A204.1 (cell line): ENCODE results near the gene TMC6.
"Not testable (repeated sequence)": the region's sequence is repeated elsewhere in the genome, so short reads cannot be mapped to it uniquely, and the experiment has no call there.

Experiments used
- FAIRE-seq: peaks from 2 replicates; lab custom pipeline; 2012; peaks lifted over from hg19 to GRCh38; lab: Jason Lieb, UNC

Gene TMC6

GRCh38 chr17:78128551-78129350, at the start of gene TMC6:
TSS of gene TMC6 (minus strand) at chr17:78128755. CDS start at chr17:78126832, 1,923 bp downstream.
- no peak for FAIRE-seq

DNA sequence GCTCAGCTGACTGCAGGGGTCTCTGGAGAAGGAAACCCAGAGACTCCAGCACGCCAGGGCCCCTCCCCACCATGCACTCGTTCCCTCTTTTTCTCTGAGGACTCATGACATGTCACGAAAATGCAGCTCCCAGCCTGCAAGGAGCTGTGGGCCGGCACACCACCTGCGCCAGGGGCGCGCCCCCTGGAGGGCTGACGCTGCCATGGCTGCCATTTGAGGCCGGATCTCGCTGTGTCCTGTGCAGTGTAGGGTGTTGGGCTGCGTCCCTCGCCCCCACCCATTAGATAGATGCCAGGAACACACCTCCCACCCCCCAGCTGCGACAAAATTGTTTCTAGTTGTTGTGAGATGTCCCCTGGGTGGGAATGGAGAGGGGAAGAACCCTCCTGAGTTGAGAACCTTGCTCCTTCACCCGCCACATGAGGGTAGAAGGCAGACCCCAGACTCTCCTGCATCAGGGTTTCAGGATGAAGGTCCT, 48.0 kb upstream of the TMC6 start:
- no peak for FAIRE-seq

- FAIRE-seq: no peak
Measured at GRCh38 chr17:78175643-78175981, 47.1 kb upstream of the TMC6 start.

GRCh38 chr17:78174870-78175642, 46.5 kb upstream of the TMC6 start:
- no peak for FAIRE-seq

DNA sequence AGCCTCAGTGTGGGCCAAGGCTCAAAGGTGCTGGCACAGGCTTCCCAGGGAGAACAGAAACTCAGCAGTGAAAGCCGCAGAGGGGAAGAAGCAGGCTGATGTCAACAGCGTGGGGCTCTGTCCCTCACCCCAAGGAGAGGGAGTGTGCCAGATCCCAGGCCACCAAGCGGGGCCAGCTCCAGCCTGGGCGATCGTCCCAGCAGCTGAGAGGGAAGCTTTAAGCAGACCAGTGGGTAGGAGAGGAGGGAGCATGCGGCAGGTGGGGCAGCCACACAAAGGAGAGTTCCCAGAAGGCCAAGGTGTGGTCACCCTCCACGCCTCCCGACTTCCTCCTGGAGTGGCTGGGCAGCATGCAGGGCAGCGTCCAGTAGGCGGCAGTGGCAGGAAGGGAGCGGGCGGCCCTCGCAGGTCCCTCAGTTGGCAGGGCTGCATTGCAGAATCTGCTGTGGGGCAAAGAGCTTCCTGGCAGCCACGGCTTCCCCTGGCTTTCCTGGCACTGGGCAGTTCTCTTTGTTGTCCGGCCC, 45.9 kb upstream of the TMC6 start:
- FAIRE-seq: no peak

DNA sequence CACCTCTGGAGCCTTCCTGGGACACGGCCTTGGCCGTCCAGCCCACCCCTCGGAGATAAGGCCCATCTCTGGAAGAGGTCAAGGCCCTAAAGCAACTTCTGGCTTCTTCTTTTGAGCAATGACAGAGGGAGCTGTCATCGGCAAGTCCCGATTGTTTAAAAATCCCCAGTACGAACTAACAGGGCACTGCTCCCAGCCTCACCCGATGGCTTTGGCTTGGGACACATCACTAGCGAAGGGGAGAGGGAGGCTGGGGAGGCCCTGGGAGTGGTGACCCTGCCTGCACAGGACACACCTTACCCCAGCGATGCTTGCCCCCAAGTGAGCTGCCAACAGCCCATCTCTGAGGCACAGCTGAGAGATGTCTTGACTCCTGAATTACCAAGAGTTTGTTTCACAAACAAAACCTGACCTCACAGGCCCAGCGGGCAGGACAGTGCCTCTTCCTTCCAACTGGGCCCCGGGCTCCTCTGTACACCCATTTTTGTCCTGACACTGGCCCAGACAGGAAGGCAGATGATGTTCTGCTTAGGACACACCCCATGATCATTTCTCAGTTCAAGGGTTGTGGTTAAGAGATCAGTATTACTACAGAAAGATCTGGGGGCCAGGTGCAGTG, 44.7 kb upstream of the TMC6 start:
- no peak for FAIRE-seq

- no peak for FAIRE-seq
Measured at GRCh38 chr17:78172249-78173051, 43.9 kb upstream of the TMC6 start.

- not testable (repeated sequence) for FAIRE-seq
Measured at GRCh38 chr17:78171591-78172248, 43.2 kb upstream of the TMC6 start.

GRCh38 chr17:78170692-78171590, 42.4 kb upstream of the TMC6 start:
- no peak for FAIRE-seq

DNA sequence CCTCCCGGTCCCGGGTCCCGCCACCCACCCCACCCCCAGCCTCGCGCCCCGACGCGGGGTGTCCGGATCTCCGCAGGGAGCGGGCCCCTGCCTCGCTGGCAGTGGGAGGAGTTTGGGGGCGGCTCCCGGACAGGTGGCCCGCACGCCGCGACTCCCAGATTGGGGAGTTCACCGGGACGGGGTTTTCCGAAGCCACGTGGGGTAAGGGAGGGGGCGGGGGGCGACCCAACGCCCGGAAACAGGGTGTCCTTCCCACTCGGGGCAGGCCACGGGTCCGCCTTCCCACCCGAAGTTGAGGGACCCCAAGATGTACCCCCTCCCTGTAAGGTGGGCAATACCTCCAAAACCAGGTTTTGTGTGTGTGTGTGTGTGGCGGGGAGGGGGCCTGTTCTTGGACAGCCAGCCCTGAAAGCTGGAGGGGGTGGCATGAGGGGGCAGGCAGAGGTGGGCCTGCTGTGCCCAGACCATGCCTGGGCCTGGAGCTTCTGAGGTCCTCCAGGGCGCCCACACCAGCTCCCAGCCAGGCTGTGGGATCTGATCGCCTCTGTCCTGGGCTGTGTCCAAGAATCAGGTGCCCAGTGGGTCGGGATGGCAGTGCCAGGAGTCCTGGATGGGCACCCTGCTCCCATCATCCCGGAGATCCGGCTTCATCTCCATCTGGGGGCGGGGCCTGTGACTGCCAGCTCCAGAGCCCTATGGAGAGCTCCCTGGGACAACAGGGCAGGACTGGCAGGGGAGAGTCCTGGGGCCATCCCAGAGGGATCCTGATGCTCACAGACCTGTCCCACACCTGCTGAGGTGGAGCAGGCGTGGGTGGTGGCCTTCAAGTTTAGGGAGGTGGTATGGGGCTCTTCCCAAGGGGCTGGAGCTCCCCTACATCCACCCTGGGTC, 40.6 kb upstream of the TMC6 start:
- no peak for FAIRE-seq

- no peak for FAIRE-seq
Measured at GRCh38 chr17:78168242-78168902, 39.8 kb upstream of the TMC6 start, which contains the start of gene SYNGR2. TSS of gene SYNGR2 (plus strand) at chr17:78168581. CDS start at chr17:78168617, 36 bp downstream.

DNA sequence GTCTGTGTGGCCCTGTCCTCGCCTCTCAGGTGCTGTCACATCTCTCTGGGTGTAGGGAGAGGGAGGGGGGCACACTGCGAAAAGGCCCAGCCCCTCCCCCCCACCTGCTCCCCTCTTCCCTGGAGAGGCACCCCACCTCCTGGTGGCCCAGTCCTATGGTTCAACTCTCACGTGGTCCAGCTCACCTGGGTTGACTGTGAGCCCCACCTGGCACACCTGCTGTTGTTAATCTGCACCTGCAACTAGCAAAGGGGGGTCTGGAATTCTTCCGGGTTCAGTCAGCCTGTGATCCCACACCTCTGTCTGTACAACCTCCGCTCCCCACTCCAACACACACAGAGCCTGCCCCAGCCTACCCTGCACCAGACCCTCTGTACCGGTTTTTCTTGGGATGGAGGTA, 37.9 kb upstream of the TMC6 start:
- no peak for FAIRE-seq

DNA sequence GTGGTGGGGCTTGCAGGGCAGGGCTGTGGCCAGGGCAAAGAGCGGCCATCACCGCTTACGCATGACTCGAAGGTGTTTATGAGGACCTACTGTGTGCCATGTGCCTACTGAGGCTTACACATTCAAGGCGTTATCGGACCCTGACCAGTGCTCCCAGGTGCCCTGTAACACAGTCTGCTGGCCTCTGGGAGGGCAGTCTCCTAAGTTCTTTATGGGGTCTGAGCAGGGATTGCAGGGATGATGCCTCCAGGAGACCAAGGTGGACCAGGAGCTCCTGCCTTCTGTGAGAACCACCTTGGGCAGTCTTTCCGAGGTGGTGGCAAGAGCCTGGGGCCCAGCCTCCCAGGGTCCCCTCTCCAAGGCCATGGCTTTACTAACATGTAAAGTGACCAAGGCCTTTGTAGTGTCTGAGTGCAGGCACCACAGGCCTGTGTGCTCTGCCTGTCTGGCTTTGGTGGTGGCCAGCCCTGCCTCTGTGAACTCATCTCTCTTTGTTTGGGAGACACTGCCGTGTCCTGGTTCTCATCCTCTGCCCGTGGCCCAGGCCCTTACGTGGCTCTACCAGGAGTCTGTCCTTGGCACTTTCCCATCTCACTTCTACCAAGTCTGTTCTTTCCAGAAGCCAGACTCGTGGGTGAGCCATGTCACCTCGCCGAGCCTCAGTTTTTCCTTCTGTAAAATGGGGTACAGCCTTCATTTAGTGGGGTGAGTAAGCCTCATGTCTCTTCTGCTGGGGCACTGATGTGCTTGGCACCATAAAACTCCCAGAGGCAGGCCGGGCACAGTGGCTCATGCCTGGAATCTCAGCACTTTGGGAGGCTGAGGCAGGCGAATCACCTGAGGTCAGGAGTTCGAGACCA, 36.4 kb upstream of the TMC6 start:
- FAIRE-seq: no peak

DNA sequence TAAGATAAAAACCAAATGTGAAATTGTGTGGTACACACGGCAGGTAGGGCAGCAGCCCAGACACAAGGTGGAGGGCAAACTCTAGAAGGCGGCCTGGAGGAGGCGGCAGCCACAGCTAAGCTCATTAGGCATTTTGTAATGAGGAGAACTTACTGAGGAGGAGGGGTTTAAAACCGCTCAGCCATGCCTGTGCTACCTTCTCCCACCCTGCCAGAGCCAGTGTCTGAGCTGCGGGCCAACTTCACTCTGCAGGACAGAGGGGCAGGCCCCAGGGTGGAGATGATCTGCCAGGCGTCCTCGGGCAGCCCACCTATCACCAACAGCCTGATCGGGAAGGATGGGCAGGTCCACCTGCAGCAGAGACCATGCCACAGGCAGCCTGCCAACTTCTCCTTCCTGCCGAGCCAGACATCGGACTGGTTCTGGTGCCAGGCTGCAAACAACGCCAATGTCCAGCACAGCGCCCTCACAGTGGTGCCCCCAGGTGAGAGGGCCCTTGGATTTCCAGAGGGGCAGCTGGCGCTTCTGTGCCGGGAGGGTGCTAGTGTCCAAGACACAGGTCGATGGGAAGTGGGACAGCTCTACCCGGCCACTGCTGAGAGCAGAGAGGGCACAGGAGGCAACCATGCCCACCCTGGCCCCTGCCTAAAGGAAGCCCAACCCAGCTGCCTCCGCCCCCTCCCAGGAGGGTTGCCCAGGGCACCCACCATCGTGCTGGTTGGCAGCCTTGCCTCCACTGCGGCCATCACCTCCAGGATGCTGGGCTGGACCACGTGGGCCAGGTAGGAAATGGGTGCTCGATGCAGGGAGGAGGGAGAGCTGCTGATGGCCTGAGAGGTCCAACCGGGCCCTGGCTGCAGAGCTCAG, 35.6 kb upstream of the TMC6 start:
- FAIRE-seq: no peak

- no peak for FAIRE-seq
Measured at GRCh38 chr17:78159575-78160158, 31.1 kb upstream of the TMC6 start.
